Astrocyte of the spinal cord (primary cell): ENCODE results near the gene CCDC192.

Experiments
- DNase-seq: peaks from one replicate; pipeline ENCODE4 v3.0.0; 2011; ENCODE audit warnings: low read depth, low spot score
- H3K4me3 ChIP-seq: 2 replicates; pipeline ENCODE4 v1.5.1; 2011; ENCODE audit warnings: low read depth, mild to moderate bottlenecking, low read length, moderate library complexity
- in situ Hi-C: cut with HindIII; loops from 2 replicates; pipeline ENCODE4 v1.10.0; 2017; ENCODE audit warnings: low sequenced_read_pairs
- TF ChIP-seq, protein P1 (sequence below): IDR thresholded peaks from 2 replicates; pipeline ENCODE4 v1.5.1; 2012; ENCODE audit warnings: low read depth, mild to moderate bottlenecking, low read length, inconsistent platforms

The CCDC192 gene, protein sequence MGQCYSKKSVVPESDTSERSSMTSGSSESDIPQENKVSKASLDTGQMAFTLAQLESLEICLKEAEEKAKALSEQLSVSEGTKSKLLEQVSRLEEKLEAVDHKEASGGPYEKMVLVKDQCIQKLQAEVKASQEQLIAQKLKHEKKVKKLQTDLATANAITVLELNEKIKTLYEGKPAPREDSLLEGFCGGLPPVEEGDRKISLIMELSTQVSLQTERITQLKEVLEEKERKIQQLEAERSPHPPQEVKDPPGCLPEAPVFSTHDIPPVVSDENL

DNA sequence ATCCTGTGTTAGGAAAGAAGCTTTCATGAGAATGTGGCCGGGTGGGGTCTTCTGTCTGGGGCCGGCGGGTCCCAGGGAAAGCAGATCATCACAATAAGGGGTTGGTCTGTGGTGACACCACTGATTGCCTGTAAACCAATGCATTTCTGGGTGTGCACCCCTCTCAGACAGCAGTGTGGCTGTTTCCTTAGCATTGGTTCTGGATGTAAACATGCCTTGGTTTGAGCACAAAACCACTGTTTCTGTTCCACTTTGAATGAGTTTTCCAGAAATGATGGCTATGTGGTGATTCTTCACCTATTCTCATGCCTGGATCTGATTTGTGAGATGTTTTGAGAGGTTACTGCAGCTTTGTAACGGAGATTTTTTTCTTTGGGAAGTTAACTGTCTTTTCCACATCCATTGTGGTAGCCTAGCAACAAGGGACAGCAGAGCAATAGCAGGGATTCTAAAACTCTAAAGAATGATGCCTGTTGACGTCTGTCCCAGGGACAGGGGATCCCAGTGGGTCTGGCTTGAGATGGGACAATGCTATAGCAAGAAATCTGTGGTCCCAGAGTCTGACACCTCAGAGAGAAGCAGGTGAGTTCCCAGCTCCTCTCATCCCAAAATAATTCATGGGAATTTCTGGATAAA lies at the start of gene CCDC192:
Gene CCDC192 (plus strand): TSS at position 466 of the 636 bp plus-strand sequence. CDS start 55 bp downstream, at position 521.
- DNase-seq: no peak
- no peak within 1 kb of the TSS for H3K4me3 ChIP-seq
- in situ Hi-C loops: no loop called here
- TF ChIP-seq, protein P1, sequence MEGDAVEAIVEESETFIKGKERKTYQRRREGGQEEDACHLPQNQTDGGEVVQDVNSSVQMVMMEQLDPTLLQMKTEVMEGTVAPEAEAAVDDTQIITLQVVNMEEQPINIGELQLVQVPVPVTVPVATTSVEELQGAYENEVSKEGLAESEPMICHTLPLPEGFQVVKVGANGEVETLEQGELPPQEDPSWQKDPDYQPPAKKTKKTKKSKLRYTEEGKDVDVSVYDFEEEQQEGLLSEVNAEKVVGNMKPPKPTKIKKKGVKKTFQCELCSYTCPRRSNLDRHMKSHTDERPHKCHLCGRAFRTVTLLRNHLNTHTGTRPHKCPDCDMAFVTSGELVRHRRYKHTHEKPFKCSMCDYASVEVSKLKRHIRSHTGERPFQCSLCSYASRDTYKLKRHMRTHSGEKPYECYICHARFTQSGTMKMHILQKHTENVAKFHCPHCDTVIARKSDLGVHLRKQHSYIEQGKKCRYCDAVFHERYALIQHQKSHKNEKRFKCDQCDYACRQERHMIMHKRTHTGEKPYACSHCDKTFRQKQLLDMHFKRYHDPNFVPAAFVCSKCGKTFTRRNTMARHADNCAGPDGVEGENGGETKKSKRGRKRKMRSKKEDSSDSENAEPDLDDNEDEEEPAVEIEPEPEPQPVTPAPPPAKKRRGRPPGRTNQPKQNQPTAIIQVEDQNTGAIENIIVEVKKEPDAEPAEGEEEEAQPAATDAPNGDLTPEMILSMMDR: no peak

DNA sequence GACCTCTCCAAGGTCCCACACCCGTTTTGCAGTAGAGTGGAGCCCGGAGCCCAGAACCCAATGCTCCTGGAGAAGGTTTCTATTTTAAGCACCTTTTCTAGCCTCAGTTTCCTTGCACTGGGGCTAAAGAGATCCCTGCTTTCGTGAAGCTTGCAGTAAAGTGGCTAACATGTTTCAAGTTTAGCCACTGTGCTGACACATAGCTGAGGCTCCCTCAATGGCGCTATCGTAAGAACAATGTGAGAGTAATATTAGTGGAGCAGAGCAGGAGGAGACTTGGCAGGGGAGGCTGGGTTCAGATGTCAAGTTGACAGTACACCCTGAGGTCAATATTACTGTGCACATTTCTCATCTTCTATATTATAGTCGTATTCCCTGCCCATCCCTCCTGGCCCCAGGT lies 46.4 kb upstream of the CCDC192 start:
- in situ Hi-C loops: no loop called here
- DNase-seq: no peak
- TF ChIP-seq, protein P1: no peak
- no peak overlapping the region for H3K4me3 ChIP-seq

- H3K4me3 ChIP-seq: no peak overlapping the region
- TF ChIP-seq, protein P1: no peak
- in situ Hi-C loops: no loop called here
- no peak for DNase-seq
These were observed 43.0 kb upstream of the CCDC192 start for GRCh38 chr5:127660047-127660733.

DNA sequence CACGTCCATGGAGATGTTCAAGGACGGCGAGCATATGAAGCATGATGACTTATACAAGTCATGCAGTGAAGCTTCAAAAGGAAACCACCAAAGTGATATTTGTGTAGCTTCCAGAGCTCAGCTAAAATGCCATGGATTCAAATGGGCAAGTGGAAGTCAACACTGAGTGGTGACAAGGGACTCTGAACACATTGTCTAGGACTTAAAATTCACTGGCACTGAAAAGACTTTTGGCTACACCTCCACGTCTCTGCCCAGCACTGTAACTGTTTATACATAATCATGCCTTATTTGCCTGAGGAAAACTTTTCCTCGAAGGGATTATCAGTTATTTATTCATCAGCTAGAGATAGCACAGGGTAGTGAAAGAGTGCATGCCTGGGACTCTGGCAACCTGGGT lies 39.1 kb upstream of the CCDC192 start:
- no peak for DNase-seq
- TF ChIP-seq, protein P1: no peak
- no peak overlapping the region for H3K4me3 ChIP-seq
- in situ Hi-C loops: no loop called here

- no peak overlapping the region for H3K4me3 ChIP-seq
- in situ Hi-C loops: no loop called here
- TF ChIP-seq, protein P1: no peak
- no peak for DNase-seq
These were observed 37.5 kb upstream of the CCDC192 start for GRCh38 chr5:127665641-127666040.

DNA sequence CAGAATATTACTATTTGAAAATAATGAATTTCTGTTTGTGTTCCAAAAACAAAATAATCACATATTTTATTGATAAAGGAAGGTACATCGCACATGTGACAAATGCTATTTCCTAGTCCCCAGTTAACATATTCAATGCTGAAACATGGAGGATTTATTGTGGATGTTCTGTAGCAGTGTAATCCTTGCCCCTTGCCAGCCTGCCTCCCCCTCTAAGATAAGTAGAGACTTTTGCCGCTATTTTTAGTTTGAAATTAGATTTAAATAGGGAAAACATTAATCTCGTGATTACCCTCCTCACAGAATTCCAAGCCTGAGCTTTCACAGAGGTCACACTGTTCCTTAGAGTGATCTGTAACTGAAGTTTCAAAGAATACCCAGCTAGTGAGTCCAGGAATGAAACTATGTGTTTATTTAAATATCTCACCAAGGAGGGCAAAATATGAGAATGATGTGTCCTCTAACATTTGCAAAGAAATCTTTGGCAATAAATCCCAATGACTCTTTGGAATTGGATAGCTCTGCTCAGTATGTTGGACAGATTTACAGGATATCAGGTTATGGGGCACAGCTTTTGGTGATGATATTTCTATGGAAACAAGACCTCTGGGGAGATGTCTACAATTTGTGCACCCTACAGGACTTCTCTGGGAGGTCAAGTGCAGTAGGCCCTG lies 37.0 kb upstream of the CCDC192 start:
- in situ Hi-C loops: no loop called here
- TF ChIP-seq, protein P1: no peak
- DNase-seq: peak; percentile 35
- H3K4me3 ChIP-seq: no peak overlapping the region
